IPS-18c (cell line): ENCODE results near the gene TLE1.
"Not testable (repeated sequence)": the region's sequence is repeated elsewhere in the genome, so short reads cannot be mapped to it uniquely, and the experiment has no call there.

Source experiments
- H3K4me3 ChIP-seq: 2 replicates; pipeline ENCODE4 v1.7.0; 2013; ENCODE audit warnings: low read depth, mild to moderate bottlenecking, low read length, moderate library complexity; ENCODE audit not compliant: insufficient read depth
- H3K9me3 ChIP-seq: one replicate; pipeline ENCODE4 v1.6.1; 2013; ENCODE audit warnings: mild to moderate bottlenecking, low read length, moderate library complexity; ENCODE audit not compliant: control insufficient read depth, insufficient read depth

TLE1 gene

GRCh38 chr9:81689343-81690175 is at the start of gene TLE1:
TSS of gene TLE1 (minus strand) at chr9:81689547. CDS start at chr9:81688240, 1,307 bp downstream.
- Histone ChIP-seq H3K4me3 (peak within 1 kb of the TSS; percentile 78), H3K9me3 (peaks cover 4% of the 10 kb centered on the region)

GRCh38 chr9:81737871-81738507 is 48.6 kb upstream of the TLE1 start:
- Histone ChIP-seq H3K4me3 (no peak overlapping the region), H3K9me3 (no peaks in the 10 kb centered on the region)

- not testable (repeated sequence) for H3K4me3 ChIP-seq, H3K9me3 ChIP-seq
Observed at GRCh38 chr9:81730498-81730897, 41.2 kb upstream of the TLE1 start.

- H3K9me3 ChIP-seq: no peaks in the 10 kb centered on the region
Observed at GRCh38 chr9:81729135-81729534, 39.8 kb upstream of the TLE1 start.

DNA sequence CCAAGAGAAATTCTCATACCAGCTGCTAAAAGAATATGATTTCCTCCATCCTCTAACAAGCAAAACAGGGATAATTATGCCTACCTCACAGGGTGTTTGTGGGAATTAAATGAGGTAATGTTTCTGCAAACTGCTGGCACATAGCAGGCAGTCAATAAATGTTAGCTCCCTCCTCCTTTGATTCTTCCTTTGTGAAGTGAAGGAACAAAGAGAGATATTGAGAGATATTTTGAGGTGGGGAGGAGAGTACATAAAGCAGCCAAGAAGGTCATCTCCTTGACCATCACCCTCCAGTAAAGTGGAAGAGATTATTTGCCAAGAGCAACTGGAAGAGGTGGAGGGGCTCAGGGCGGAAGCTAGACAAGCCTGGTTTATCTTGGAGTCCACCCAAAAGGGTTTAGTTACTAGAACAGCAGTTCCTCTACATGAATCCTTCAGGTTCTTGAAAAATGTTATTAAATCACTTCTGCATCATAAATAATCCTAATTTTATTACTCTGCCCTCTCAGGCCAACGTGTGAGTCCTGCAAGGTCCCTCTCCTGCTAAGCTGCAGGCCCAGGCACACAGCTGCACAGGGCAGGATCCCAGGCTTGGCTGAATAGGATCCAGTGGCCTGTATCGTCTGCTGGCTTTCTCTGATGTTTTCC is 35.0 kb upstream of the TLE1 start:
- H3K9me3 ChIP-seq: no peaks in the 10 kb centered on the region
- no peak overlapping the region for H3K4me3 ChIP-seq

More at GRCh38 chr9:81729135-81729534, 39.8 kb upstream of the TLE1 start:
- H3K4me3 ChIP-seq: no peak overlapping the region

GRCh38 chr9:81722277-81722676 is 32.9 kb upstream of the TLE1 start:
- H3K4me3 ChIP-seq: no peak overlapping the region
- no peaks in the 10 kb centered on the region for H3K9me3 ChIP-seq

GRCh38 chr9:81720450-81721086 is 31.2 kb upstream of the TLE1 start:
- no peaks in the 10 kb centered on the region for H3K9me3 ChIP-seq
- H3K4me3 ChIP-seq: no peak overlapping the region

GRCh38 chr9:81719972-81720371 is 30.6 kb upstream of the TLE1 start:
- Histone ChIP-seq H3K9me3 (no peaks in the 10 kb centered on the region), H3K4me3 (no peak overlapping the region)

- no peaks in the 10 kb centered on the region for H3K9me3 ChIP-seq
Observed at GRCh38 chr9:81718244-81718643, 28.9 kb upstream of the TLE1 start.

DNA sequence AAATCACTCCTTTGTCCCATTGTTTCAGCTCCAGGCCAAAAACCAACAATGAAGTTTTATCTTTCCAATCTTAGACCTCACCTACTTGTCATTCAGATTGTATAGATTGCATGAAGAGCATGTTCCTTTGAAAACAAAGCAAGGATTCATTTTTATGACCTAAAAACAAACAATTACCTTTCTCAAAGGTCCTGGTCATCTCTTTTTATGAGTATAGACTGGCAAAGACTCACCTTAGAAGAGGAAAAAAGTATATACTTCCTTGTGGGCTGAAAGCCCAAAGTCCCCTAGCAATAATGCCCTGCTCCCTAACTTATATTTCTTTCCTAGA is 28.4 kb upstream of the TLE1 start:
- no peaks in the 10 kb centered on the region for H3K9me3 ChIP-seq
- H3K4me3 ChIP-seq: no peak overlapping the region

More at GRCh38 chr9:81718244-81718643, 28.9 kb upstream of the TLE1 start:
- H3K4me3 ChIP-seq: no peak overlapping the region

DNA sequence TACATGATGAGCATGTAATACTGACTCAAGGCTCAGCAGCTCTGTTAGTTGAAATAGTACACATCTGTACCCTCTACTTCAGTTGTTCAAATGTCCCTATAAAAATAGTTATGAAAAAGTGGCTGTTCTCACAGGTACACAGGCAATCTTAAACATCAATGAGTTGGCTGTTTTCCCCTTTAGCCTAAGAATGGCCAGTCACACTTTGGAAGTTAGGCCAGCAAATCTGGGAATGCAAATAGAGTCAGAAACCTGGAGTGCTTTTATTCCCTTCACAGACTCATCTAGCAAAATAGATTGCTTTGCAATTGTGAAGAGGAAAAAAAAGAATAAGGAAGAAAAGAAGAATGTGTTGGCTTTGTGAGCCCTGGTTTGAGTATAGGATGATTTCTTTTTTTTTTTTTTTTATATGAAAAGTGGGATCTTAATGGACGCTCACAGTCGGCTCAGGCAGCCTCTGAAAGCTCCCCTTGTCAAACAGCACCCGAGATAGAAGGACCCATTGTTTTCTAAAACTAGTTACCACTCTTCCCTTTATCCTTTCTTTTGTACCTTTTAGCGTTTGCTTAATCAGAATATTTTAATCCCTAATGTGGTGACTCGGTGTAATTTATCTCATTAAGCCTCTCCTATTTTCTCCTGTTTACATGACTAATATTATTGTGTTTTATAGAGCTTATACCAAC is 27.9 kb upstream of the TLE1 start:
- Histone ChIP-seq H3K9me3 (no peaks in the 10 kb centered on the region), H3K4me3 (no peak overlapping the region)

GRCh38 chr9:81716409-81716808 is 27.1 kb upstream of the TLE1 start:
- Histone ChIP-seq H3K9me3 (no peaks in the 10 kb centered on the region), H3K4me3 (no peak overlapping the region)

DNA sequence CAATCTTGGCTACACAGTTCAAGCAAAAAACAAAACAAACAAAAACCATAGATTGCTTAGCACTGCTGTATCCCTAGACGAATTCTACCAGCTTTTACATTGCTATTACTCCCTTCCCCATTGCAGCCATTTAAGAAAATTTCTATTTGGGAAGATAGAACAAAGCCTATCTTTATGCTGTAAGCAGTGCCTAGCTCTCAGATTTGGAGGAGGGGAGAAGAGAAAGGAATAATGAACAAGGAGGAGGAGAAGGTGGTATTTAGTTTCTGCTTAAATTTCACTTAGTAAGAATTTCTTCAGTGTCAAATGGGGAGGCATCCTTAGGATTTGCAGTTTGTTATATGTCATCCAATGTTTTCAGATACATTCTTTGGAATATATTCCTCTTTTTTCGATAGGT is 16.2 kb upstream of the TLE1 start:
- Histone ChIP-seq H3K9me3 (no peaks in the 10 kb centered on the region), H3K4me3 (no peak overlapping the region)

- Histone ChIP-seq H3K9me3 (no peaks in the 10 kb centered on the region), H3K4me3 (no peak overlapping the region)
Observed at GRCh38 chr9:81694541-81694940, 5.2 kb upstream of the TLE1 start.

GRCh38 chr9:81693671-81694378 is 4.5 kb upstream of the TLE1 start:
- Histone ChIP-seq H3K4me3 (no peak overlapping the region), H3K9me3 (no peaks in the 10 kb centered on the region)

- Histone ChIP-seq H3K4me3 (peak overlapping the region; percentile 70), H3K9me3 (peaks cover 4% of the 10 kb centered on the region)
Observed at GRCh38 chr9:81690251-81690851, 1.0 kb upstream of the TLE1 start.

DNA sequence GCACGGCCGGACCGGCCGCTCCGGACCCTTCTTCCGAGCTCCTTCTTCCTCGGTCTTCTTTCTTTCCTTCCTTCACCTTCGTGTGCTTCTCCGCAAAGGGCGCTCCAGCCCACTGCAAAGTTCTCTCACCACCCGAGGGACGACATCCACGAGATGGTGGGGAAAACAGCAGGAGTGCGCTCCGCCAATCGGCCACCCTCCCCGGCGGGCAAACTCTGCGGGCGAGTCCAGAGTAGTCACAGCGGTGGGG is 329 bp downstream of the TLE1 start:
- peak overlapping the region; percentile 78 for H3K4me3 ChIP-seq
- H3K9me3 ChIP-seq: not testable (repeated sequence)
